ES-I3 (cell line): ENCODE measurements around the gene TXNRD1.
"Not testable (repeated sequence)": the region's sequence is repeated elsewhere in the genome, so short reads cannot be mapped to it uniquely, and the experiment has no call there.

Experiments used
- H3K36me3 ChIP-seq: 2 replicates; pipeline ENCODE4 v1.6.1; 2013; ENCODE audit warnings: mild to moderate bottlenecking, low read length, control low read depth, moderate library complexity; ENCODE audit not compliant: insufficient read depth
- H3K4me1 ChIP-seq: 2 replicates; pipeline ENCODE4 v1.6.1; 2013; ENCODE audit warnings: mild to moderate bottlenecking, control low read depth, low read length; ENCODE audit not compliant: insufficient read depth
- H3K9ac ChIP-seq: 2 replicates; pipeline ENCODE4 v1.6.1; 2013; ENCODE audit warnings: low read depth, mild to moderate bottlenecking, low read length, moderate library complexity
- H3K9me3 ChIP-seq: 2 replicates; pipeline ENCODE4 v1.6.1; 2013; ENCODE audit warnings: mild to moderate bottlenecking, low read length, moderate library complexity; ENCODE audit not compliant: control insufficient read depth, insufficient read depth

The TXNRD1 gene

GRCh38 chr12:104319918-104320626 lies 104.5 kb downstream of the TXNRD1 start:
- Histone ChIP-seq H3K4me1 (no peaks in the 10 kb centered on the region), H3K36me3 (peaks cover 60% of the 10 kb centered on the region), H3K9ac (no peak overlapping the region), H3K9me3 (no peaks in the 10 kb centered on the region)

- Histone ChIP-seq H3K4me1 (no peaks in the 10 kb centered on the region), H3K36me3 (peaks cover 60% of the 10 kb centered on the region), H3K9me3 (no peaks in the 10 kb centered on the region), H3K9ac (no peak overlapping the region)
Measured at GRCh38 chr12:104320627-104321024, 105.0 kb downstream of the TXNRD1 start.

- H3K9me3 ChIP-seq = no peaks in the 10 kb centered on the region
- H3K4me1 ChIP-seq = no peaks in the 10 kb centered on the region
- H3K36me3 ChIP-seq = peaks cover 60% of the 10 kb centered on the region
- no peak overlapping the region for H3K9ac ChIP-seq
Measured at GRCh38 chr12:104321949-104322348, 106.4 kb downstream of the TXNRD1 start.

DNA sequence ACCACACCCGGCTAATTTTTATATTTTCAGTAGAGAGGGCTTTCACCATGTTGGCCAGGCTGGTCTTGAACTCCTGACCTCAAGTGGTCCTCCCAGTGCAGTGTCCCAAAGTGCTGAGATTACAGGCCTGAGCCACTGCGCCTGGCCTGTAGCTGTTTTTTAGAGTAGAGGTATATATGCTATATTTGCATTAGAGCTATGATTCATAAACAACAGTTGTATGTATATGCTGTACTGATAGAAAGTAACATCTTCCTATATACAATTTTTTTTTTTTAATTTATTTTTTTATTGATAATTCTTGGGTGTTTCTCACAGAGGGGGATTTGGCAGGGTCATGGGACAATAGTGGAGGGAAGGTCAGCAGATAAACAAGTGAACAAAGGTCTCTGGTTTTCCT lies 107.0 kb downstream of the TXNRD1 start:
- H3K9me3 ChIP-seq, H3K4me1 ChIP-seq, H3K9ac ChIP-seq: not testable (repeated sequence)
- peaks cover 63% of the 10 kb centered on the region for H3K36me3 ChIP-seq

GRCh38 chr12:104323899-104324298 lies 108.3 kb downstream of the TXNRD1 start:
- Histone ChIP-seq H3K9ac (no peak overlapping the region), H3K36me3 (peaks cover 67% of the 10 kb centered on the region), H3K9me3 (no peaks in the 10 kb centered on the region), H3K4me1 (no peaks in the 10 kb centered on the region)

DNA sequence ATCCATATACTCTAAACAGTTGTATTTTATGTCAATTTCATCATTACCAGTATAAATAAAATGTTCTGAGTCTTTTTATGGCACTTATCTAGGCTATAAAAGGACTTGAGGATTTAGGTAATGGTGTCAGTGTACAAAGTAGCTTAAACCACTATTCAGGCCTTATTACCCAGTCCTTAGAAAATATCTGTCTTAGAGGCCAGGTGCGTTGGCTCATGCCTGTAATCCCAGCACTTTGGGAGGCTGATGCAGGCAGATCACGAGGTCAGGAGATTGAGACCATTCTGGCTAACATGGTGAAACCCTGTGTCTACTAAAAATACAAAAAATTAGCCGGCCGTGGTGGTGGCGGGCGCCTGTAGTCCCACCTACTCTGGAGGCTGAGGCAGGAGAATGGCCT lies 112.7 kb downstream of the TXNRD1 start:
- H3K36me3 ChIP-seq = peaks cover 41% of the 10 kb centered on the region
- H3K9ac ChIP-seq, H3K9me3 ChIP-seq, H3K4me1 ChIP-seq: not testable (repeated sequence)

DNA sequence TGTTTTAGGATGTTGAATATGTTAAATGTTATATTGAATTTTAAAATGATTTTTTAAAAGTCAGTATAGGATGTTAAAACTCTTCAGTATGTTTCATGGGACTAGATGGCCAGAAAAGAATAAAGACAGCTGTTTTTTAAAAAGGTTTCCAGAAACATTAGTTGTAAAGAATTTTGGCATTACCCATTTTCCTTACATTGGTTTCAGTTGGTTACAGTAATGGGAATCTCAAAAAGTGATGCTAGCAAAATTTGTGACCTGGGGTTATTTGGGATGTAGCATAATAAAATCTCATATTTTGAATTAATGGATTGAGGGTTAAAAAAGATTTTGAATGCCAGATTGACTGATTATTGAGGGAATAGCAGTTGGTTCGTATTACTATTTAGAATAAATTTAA lies 113.2 kb downstream of the TXNRD1 start:
- no peaks in the 10 kb centered on the region for H3K4me1 ChIP-seq
- H3K9me3 ChIP-seq = no peaks in the 10 kb centered on the region
- no peak overlapping the region for H3K9ac ChIP-seq
- H3K36me3 ChIP-seq = peaks cover 39% of the 10 kb centered on the region

DNA sequence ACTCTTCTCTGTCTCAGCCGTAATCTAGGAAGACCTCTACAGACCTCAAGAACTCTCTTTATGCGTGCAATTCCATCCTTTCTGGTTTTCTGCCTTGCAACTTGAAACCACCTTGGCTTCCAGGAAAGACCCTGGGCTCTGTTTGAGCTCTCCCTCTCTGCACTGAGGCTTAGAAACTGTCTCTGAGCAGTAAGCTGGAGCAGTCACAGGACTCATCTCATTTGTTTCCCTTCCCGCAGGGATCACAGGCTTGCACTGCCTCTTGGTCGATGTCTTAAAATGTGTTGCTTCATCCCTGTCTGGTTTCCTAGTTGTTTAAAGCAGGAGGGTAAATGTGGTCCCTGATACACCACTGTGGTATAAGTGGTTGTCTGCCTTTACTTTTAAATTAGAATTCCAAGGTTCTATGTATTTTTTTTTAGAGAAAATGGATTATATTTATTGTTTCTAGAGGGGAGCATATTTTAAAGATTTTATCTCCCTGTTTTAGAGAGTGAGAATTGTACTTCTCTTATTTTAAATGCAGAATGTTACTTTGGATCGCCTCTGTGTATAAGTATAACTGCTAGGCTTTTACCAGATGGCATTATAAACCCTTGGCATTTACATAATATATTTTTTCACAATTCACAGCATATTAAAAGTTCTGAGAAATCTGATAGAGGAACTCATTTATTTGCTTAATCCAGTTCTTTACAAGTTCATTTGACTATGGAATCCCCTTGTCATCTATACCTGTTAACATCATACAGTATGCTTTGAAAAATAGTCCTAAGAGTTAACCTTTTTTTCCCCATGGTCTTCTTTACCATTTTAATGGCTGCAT lies 114.3 kb downstream of the TXNRD1 start:
- H3K36me3 ChIP-seq = peaks cover 40% of the 10 kb centered on the region
- H3K4me1 ChIP-seq = no peaks in the 10 kb centered on the region
- no peak overlapping the region for H3K9ac ChIP-seq
- H3K9me3 ChIP-seq = no peaks in the 10 kb centered on the region

DNA sequence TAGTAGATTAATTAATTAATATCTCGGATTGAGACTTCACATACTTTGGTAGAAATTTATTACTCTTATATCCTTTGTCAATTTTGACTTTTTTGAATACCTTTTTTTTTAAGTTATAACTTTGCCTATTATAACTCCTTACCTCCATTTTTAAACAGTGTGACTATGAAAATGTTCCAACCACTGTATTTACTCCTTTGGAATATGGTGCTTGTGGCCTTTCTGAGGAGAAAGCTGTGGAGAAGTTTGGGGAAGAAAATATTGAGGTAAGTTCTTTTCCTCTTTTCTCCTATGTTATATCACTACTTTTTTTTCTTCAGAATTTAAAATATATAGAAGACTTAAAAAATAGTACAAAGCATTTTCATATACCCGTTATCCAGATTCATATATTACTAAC lies 115.8 kb downstream of the TXNRD1 start:
- Histone ChIP-seq H3K36me3 (peaks cover 32% of the 10 kb centered on the region), H3K9me3 (no peaks in the 10 kb centered on the region), H3K9ac (no peak overlapping the region), H3K4me1 (no peaks in the 10 kb centered on the region)

DNA sequence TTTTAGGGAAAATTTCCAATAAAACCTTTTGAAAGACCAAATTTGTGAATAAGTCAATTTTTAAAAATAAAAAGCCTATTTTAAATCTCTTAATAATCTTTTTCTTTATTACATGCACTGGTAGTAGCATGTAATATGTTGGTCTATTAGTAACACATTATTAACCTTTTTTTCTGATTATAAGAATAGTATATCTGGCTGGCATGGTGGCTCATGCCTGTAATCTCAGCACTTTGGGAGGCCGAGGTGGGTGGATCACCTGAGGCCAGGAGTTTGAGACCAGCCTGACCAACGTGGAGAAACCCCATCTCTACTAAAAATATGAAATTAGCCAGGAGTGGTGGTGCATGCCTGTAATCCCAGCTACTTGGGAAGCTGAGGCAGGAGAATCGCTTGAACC lies 116.7 kb downstream of the TXNRD1 start:
- not testable (repeated sequence) for H3K4me1 ChIP-seq, H3K9me3 ChIP-seq, H3K9ac ChIP-seq
- peaks cover 30% of the 10 kb centered on the region for H3K36me3 ChIP-seq

GRCh38 chr12:104333692-104334255 lies 118.2 kb downstream of the TXNRD1 start:
- Histone ChIP-seq H3K36me3 (peaks cover 16% of the 10 kb centered on the region), H3K9me3 (no peaks in the 10 kb centered on the region), H3K9ac (no peak overlapping the region), H3K4me1 (no peaks in the 10 kb centered on the region)

GRCh38 chr12:104334581-104334980 lies 119.0 kb downstream of the TXNRD1 start:
- H3K4me1 ChIP-seq = no peaks in the 10 kb centered on the region
- H3K36me3 ChIP-seq = peaks cover 19% of the 10 kb centered on the region
- H3K9me3 ChIP-seq = no peaks in the 10 kb centered on the region

GRCh38 chr12:104336115-104336514 lies 120.5 kb downstream of the TXNRD1 start:
- H3K9me3 ChIP-seq = no peaks in the 10 kb centered on the region
- no peaks in the 10 kb centered on the region for H3K4me1 ChIP-seq
- peaks cover 25% of the 10 kb centered on the region for H3K36me3 ChIP-seq
- no peak overlapping the region for H3K9ac ChIP-seq

More at GRCh38 chr12:104334581-104334980, 119.0 kb downstream of the TXNRD1 start:
- H3K9ac ChIP-seq = no peak overlapping the region

DNA sequence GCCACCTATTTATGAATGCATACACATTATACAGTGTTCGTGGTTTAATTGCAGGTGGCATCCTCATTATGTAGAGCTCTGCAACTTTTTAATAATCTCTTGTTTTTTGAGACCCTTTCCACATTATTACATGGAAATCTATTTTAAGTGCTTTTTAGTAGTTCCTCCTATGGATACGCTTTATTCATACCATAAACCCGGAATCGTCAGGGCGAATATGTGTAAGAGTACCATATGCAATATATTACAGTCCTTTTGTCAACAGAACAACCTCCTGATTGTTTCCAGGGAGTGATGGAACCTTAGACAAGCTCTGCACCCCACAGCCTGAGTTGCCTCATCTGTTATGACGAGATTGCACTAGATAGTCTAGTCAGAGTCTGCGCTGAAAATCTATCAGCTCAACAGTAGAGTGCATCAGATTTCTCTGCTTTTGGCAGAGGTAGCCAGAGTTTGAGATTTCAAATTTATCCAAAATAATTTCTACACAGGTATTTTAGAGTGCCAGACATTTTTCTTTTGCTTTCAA lies 121.5 kb downstream of the TXNRD1 start:
- Histone ChIP-seq H3K9ac (no peak overlapping the region), H3K9me3 (no peaks in the 10 kb centered on the region), H3K36me3 (peaks cover 30% of the 10 kb centered on the region), H3K4me1 (no peaks in the 10 kb centered on the region)
